Gastroesophageal sphincter (tissue), 3 donors: ENCODE measurements around the gene PRR19.

Experiments
- CTCF ChIP-seq, 4 experiments: fragments of 200-600 bp in 2 of 4; fragments of 450-650 bp in 2 of 4; sonication (generic) in 1 of 4; IDR thresholded peaks; one replicate each; pipeline ENCODE4 v1.5.1; 2017 to 2019; ENCODE audit warnings: antibody characterized with exemption in 4 of 4, mild to moderate bottlenecking in 2 of 4, moderate library complexity in 2 of 4
- EP300 ChIP-seq: sonication (generic); formaldehyde crosslinking; IDR thresholded peaks from one replicate; pipeline ENCODE4 v1.6.1; 2017; ENCODE audit warnings: antibody characterized with exemption, mild to moderate bottlenecking
- POLR2A ChIP-seq, 2 donors: fragments of 450-650 bp; IDR thresholded peaks; one replicate each; pipeline ENCODE4 v1.6.1; 2017; ENCODE audit warnings: antibody characterized with exemption in 2 of 2, mild to moderate bottlenecking in 2 of 2, moderate library complexity in 1 of 2
- POLR2AphosphoS5 ChIP-seq: sonication (generic); formaldehyde crosslinking; IDR thresholded peaks from one replicate; pipeline ENCODE4 v1.6.1; 2017; ENCODE audit warnings: antibody characterized with exemption

GRCh38 chr19:42292042-42292960 is 9.6 kb upstream of the PRR19 start:
- TF ChIP-seq POLR2A (IDR thresholded peaks at IDR 0.05) = no peak
- no peak for TF ChIP-seq CTCF (IDR thresholded peaks at IDR 0.05)
- no peak for TF ChIP-seq POLR2AphosphoS5
- TF ChIP-seq EP300 = no peak
